ENCODE measurements around the gene PDE8A.
A peak's percentile ranks its signal among the peaks of the same experiment; 100 is the strongest.

Gene PDE8A

GRCh38 chr15:85021409-85021808 is 39.8 kb downstream of the PDE8A start:
- DNase-seq: no peak
- Mint-ChIP-seq H3K4me3 (no peak overlapping the region), H3K27ac (no peak overlapping the region), H3K27me3 (no peaks in the 10 kb centered on the region), H3K4me1 (peaks cover 4% of the 10 kb centered on the region), H3K9me3 (no peaks in the 10 kb centered on the region), H3K36me3 (no peaks in the 10 kb centered on the region)
- CTCF ChIA-PET: no interaction called here

GRCh38 chr15:85022860-85023403 is 41.3 kb downstream of the PDE8A start:
- Mint-ChIP-seq H3K36me3 (no peaks in the 10 kb centered on the region), H3K27me3 (no peaks in the 10 kb centered on the region), H3K9me3 (no peaks in the 10 kb centered on the region), H3K27ac (no peak overlapping the region), H3K4me1 (peaks cover 12% of the 10 kb centered on the region), H3K4me3 (no peak overlapping the region)
- no peak for DNase-seq
- CTCF ChIA-PET: no interaction called here

DNA sequence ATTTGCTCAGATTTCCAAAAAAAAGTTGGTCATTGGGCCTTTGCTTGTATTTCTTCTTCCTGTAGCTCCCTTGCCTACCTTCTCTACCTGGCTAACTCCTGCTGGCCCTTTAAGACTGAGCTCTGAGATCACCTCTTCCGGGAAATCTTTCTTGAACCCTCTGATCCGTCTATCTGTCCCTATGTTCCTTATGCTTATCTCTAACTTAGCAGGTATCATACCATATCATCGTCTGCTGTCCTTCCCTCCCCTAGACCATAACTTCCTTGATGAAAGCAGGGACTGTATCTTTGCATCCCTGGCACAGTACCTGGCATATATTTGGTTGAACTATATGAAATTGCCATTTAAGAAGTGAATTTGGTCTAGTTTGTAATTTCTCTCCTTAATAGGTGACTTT is 42.3 kb downstream of the PDE8A start:
- Mint-ChIP-seq H3K36me3 (no peaks in the 10 kb centered on the region), H3K27me3 (no peaks in the 10 kb centered on the region), H3K9me3 (no peaks in the 10 kb centered on the region), H3K4me1 (peaks cover 12% of the 10 kb centered on the region), H3K4me3 (no peak overlapping the region), H3K27ac (no peak overlapping the region)
- CTCF ChIA-PET: interaction anchor here (1.0 kb wide), 1 partner anchor 77 kb away, joined by 3 read pairs; no protein-coding TSS in a partner anchor
- DNase-seq: no peak

DNA sequence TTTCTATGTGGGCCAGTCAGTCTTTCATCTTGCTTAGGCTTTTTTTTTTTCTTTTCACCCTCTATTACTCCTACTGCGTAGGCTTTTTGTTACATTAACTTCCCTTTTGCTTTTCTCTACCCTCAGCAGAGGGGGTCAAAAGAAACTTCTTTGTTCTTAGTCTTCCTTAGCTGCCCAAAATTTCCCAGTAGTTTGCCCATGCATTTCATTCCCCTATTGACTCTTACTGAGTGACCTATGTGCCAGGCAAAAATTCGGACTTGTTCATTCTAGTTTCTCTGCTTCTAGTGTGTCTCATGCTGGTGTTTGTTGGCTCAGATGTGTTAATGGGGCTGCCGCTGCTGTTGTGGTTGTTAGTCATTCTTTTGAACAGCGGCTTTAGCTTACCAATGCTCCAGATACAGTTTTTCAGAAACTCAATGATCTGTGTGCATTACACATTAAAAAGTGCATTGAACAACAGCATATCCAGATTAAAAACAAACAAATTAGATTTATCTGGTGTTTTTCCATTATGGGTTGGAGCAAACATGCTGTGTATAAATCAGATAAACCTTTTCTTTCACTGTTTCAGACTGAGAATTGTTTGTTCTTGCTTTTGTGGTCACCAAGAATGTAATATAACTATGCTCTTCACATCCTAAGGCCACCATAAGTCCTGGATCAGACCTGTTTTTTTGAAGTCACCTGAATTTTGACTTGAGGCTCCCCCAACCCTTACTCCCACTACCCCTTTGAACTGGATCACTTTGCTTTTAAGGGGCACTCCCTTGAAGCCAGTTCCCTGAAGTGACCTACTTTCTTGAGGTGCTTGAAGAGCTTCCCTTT is 43.1 kb downstream of the PDE8A start:
- Mint-ChIP-seq H3K9me3 (no peaks in the 10 kb centered on the region), H3K27me3 (no peaks in the 10 kb centered on the region), H3K27ac (no peak overlapping the region), H3K4me3 (no peak overlapping the region), H3K36me3 (no peaks in the 10 kb centered on the region), H3K4me1 (peaks cover 18% of the 10 kb centered on the region)
- DNase-seq: no peak
- CTCF ChIA-PET: interaction anchor here (1.0 kb wide), 1 partner anchor 77 kb away, joined by 3 read pairs; no protein-coding TSS in a partner anchor

DNA sequence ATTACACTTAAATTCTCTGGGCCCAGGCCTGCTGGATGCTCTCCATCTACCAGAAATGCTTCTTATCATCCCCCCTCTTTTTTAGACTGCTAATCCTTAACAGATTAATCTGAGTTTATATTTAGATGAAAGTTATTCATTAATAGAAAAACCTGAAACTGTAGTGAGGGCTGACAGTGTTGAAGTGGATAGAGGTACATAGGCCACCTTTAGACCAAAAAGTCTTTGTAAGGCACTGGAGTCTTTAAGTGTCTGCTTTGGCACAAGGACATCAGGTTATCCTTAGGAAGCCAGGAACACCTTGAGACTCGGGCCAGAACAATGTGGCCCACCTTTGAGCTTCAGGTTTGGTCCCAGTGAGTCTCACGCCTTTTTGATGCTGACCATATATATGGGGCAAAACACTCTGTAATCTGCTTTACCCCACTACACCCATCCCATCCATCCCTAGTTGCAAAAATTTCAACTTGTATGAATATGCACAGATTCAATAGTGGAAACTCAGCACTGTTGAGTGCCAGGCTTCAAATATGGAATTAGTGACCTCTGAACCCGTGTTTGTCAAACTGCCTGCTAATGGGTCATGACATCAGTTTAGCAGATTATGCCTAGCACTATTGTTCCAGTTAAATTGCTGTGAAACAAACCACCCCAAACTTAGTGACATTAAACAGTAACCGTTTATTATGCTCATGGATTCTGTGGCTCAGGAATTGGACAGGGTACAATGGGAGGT is 44.0 kb downstream of the PDE8A start:
- H3K36me3 Mint-ChIP-seq: no peaks in the 10 kb centered on the region
- DNase-seq: no peak
- H3K9me3 Mint-ChIP-seq: no peaks in the 10 kb centered on the region
- no peaks in the 10 kb centered on the region for H3K27me3 Mint-ChIP-seq
- H3K27ac Mint-ChIP-seq: no peak overlapping the region
- CTCF ChIA-PET: no interaction called here
- H3K4me3 Mint-ChIP-seq: no peak overlapping the region
- H3K4me1 Mint-ChIP-seq: peaks cover 28% of the 10 kb centered on the region

DNA sequence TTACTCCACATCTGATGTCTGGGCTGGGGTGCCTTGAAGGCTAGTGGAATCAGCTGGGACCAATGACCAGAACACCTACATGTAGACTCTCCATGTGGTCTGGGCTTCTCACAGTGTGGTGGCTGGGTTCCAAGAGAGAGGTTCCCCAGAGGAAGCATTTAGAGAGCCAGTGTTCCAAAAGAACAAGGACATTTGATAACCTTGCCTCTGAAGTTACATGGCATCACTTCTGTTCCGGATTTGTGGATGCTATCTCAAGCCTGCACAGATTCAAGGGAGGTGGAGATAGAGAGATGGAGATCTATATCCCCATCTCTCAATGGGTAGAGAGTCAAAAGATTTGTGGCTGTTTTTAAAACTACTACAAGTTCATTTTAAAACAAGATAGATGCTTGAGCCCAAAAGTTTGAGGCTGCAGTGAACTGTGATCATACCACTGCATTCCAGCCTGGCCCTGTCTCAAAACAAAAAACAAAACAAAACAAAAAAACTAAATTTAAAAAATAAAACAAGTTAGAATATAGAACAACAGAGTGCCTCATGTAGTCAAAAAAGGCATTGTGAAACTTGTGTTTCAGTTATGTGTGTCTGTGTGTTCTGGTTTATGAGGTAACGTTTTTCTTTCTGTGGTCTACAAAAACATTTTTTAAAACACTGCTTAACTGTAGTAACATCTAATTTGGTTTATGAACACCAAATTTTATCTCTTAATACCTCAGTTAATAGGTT is 44.8 kb downstream of the PDE8A start:
- no peaks in the 10 kb centered on the region for H3K36me3 Mint-ChIP-seq
- H3K27ac Mint-ChIP-seq: no peak overlapping the region
- H3K9me3 Mint-ChIP-seq: no peaks in the 10 kb centered on the region
- no peaks in the 10 kb centered on the region for H3K27me3 Mint-ChIP-seq
- CTCF ChIA-PET: no interaction called here
- peaks cover 31% of the 10 kb centered on the region for H3K4me1 Mint-ChIP-seq
- no peak for DNase-seq
- H3K4me3 Mint-ChIP-seq: no peak overlapping the region

DNA sequence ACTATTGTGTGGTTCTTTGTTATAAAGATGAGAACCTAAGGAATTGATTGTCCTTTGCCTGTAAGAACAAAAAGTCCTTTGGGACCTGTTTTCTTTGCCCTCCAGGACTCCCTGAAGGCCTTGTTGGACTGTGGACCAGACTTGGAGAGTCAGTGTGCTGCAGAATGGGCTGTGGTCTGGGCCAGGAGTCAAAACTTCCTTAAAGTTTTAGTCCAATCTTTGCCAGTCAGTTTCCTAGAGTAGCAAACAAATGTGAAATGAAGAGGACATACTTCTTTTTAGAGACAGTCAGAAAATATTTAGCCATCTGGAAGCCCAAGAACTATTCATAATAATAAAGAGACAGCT is 45.4 kb downstream of the PDE8A start:
- Mint-ChIP-seq H3K4me3 (no peak overlapping the region), H3K27me3 (no peaks in the 10 kb centered on the region), H3K9me3 (no peaks in the 10 kb centered on the region), H3K36me3 (no peaks in the 10 kb centered on the region), H3K27ac (no peak overlapping the region), H3K4me1 (peaks cover 36% of the 10 kb centered on the region)
- CTCF ChIA-PET: no interaction called here
- no peak for DNase-seq

- Mint-ChIP-seq H3K27me3 (no peaks in the 10 kb centered on the region), H3K9me3 (no peaks in the 10 kb centered on the region), H3K27ac (no peak overlapping the region), H3K4me1 (peaks cover 38% of the 10 kb centered on the region), H3K4me3 (no peak overlapping the region), H3K36me3 (no peaks in the 10 kb centered on the region)
- CTCF ChIA-PET: no interaction called here
- DNase-seq: no peak
These were observed 45.8 kb downstream of the PDE8A start for GRCh38 chr15:85027421-85027820.

DNA sequence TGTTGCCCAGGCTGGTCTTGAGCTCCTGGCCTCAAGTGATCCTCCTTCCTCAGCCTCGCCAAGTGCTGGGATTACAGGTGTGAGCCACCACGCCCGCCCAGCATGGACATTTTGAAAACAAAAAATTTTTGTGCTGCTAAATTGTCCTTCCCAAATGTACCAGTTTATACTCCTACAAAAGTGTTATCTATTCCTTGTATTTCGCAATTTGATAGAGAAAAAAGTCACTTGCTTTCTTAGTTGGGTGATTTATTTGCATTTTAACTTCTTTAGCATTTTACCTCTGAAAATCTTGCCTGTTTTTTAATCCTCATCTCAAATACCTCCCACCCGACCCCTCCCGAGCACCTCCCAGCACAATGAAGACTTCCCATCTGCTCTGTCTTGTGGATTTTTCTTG is 46.8 kb downstream of the PDE8A start:
- Mint-ChIP-seq H3K4me1 (peaks cover 38% of the 10 kb centered on the region), H3K9me3 (no peaks in the 10 kb centered on the region), H3K27ac (no peak overlapping the region), H3K36me3 (no peaks in the 10 kb centered on the region), H3K4me3 (no peak overlapping the region), H3K27me3 (no peaks in the 10 kb centered on the region)
- CTCF ChIA-PET: interaction anchor here (1.2 kb wide), 1 partner anchor 100 kb away, joined by 3 read pairs; no protein-coding TSS in a partner anchor
- DNase-seq: no peak

DNA sequence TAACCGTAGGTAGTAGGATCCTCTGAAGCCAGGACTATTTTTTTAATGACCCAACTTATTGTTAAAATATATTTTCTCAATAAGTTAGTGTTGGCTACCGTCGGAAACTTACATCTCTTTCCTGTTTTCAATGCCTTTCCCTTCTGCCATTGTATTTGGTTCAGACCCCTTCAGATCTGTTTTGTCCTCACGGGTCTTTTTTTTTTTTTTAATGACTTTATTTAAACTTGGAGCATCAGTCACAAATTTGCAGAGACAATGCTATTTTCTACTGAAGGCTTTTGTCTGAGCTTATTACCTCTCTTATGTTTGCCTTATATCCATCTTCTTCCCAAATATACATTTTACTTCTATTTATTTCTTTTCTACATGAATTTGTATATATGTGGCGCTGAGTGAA is 47.6 kb downstream of the PDE8A start:
- no peak overlapping the region for H3K4me3 Mint-ChIP-seq
- no peak overlapping the region for H3K27ac Mint-ChIP-seq
- H3K36me3 Mint-ChIP-seq: no peaks in the 10 kb centered on the region
- H3K4me1 Mint-ChIP-seq: peaks cover 38% of the 10 kb centered on the region
- no peaks in the 10 kb centered on the region for H3K9me3 Mint-ChIP-seq
- no peaks in the 10 kb centered on the region for H3K27me3 Mint-ChIP-seq
- CTCF ChIA-PET: interaction anchor here (1.2 kb wide), 1 partner anchor 101 kb away, joined by 3 read pairs; no protein-coding TSS in a partner anchor
- DNase-seq: no peak

DNA sequence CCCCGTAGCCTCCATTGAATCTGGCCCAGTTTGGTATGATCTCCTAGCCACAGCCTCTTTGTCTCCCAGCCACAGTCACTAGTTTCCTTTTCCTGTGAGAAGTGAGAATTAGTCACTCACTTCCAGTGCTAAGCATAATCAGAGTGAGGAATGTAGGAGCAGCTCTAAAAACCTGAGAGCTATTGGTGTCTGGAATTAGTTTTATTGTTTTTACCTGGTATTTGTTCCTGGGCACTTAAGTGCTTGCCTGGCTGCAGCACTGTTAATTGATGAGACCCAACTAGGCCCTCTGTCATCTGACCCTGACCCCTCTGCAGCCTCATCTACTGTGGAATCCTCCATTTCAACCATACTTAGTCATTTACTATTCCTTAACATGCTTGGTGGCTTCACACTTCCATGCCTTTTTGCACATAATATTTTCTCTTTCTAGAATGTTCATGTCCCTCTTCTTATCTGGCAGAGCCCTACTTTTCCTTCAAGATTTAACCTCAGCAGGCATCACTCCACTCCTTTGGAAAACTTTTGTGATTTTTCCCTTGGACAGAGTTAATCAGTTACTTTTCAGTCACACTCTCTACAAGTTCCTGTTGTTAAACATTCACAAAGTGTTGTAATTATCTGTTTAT is 48.8 kb downstream of the PDE8A start:
- Mint-ChIP-seq H3K27ac (no peak overlapping the region), H3K4me3 (no peak overlapping the region), H3K9me3 (no peaks in the 10 kb centered on the region), H3K4me1 (peaks cover 38% of the 10 kb centered on the region), H3K27me3 (no peaks in the 10 kb centered on the region), H3K36me3 (no peaks in the 10 kb centered on the region)
- no peak for DNase-seq
- CTCF ChIA-PET: interaction anchor here (1.4 to 1.8 kb wide), 2 partner anchors 16 to 102 kb away, joined by 3 to 9 read pairs; no protein-coding TSS in a partner anchor

GRCh38 chr15:85031086-85031943 is 49.7 kb downstream of the PDE8A start:
- Mint-ChIP-seq H3K36me3 (no peaks in the 10 kb centered on the region), H3K4me1 (peaks cover 34% of the 10 kb centered on the region), H3K9me3 (no peaks in the 10 kb centered on the region), H3K27ac (peak overlapping the region; percentile 53), H3K4me3 (no peak overlapping the region), H3K27me3 (no peaks in the 10 kb centered on the region)
- no peak for DNase-seq
- CTCF ChIA-PET: interaction anchor here (1.1 to 1.8 kb wide), 3 partner anchors 15 to 103 kb away, joined by 3 to 9 read pairs (median 3); no protein-coding TSS in a partner anchor

- CTCF ChIA-PET: interaction anchor here (1.1 to 1.8 kb wide), 3 partner anchors 14 to 104 kb away, joined by 3 to 9 read pairs (median 3); no protein-coding TSS in a partner anchor
- Mint-ChIP-seq H3K4me3 (no peak overlapping the region), H3K27me3 (no peaks in the 10 kb centered on the region), H3K27ac (no peak overlapping the region), H3K36me3 (no peaks in the 10 kb centered on the region), H3K9me3 (no peaks in the 10 kb centered on the region), H3K4me1 (peaks cover 33% of the 10 kb centered on the region)
- no peak for DNase-seq
These were observed 50.4 kb downstream of the PDE8A start for GRCh38 chr15:85031944-85032558.

Measured in activated naive CD4-positive, alpha-beta T cell treated with anti-CD3 and anti-CD28 coated beads, Interleukin-2, amount 10 ng/mL, durations not matched to agents 7 days and 5 days (primary cell).